Panc1 (cell line): ENCODE measurements around the gene FKBP1A. TPM values are rescaled to one million over a fixed set of nuclear protein-coding genes. Genes with fewer than 3 reads are reported as not detected.
"Not testable (repeated sequence)": the region's sequence is repeated elsewhere in the genome, so short reads cannot be mapped to it uniquely, and the experiment has no call there.

Experiments used
- ATAC-seq: fragments of 200-7000 bp; cut with Tn5 transposase; 2 replicates; pipeline ENCODE4 v1.9.1; 2020; ENCODE audit warnings: mild to moderate bottlenecking, moderate library complexity
- BruUV-seq: library from RNA; stranded (reverse); fragments of 400-500 nt; replicated peaks from 2 replicates; lab custom pipeline; 2021; lab: Mats Ljungman, UMichigan
- CTCF ChIA-PET: fragments of 300-600 bp; sonication (Branson Sonifier 250); formaldehyde crosslinking; loops from one replicate; lab custom pipeline; 2022; ENCODE audit warnings: antibody characterized with exemption; lab: Charles Lee
- POLR2A ChIA-PET: fragments of 300-600 bp; sonication (Branson Sonifier 250); formaldehyde crosslinking; loops from one replicate; lab custom pipeline; 2022; ENCODE audit warnings: antibody characterized with exemption; lab: Charles Lee
- DNase-seq: peaks from one replicate; pipeline ENCODE4 v3.0.0-alpha.2; 2010; ENCODE audit warnings: low read depth, low spot score
- H3K27ac ChIP-seq: 2 replicates; pipeline ENCODE4 v1.5.1; 2011; ENCODE audit warnings: mild to moderate bottlenecking, low read length, inconsistent platforms
- H3K27me3 ChIP-seq: fragments of 200-500 bp; sonication (Bioruptor generic); 2 replicates; pipeline ENCODE4 v1.6.0; 2014; ENCODE audit warnings: low read length, inconsistent platforms; ENCODE audit not compliant: control insufficient read depth, insufficient read depth
- H3K36me3 ChIP-seq: fragments of 200-500 bp; sonication (Bioruptor generic); 2 replicates; pipeline ENCODE4 v1.5.1; 2014; ENCODE audit warnings: inconsistent platforms, mild to moderate bottlenecking, low read length, moderate library complexity; ENCODE audit not compliant: control insufficient read depth, insufficient read depth
- H3K4me1 ChIP-seq: 2 replicates; pipeline ENCODE4 v1.5.1; 2011; ENCODE audit warnings: inconsistent platforms, mild to moderate bottlenecking, low read length, moderate library complexity; ENCODE audit not compliant: control insufficient read depth, insufficient read depth
- H3K4me3 ChIP-seq, 2 experiments: 2 replicates each; pipeline ENCODE4 v1.5.1; 2011 to 2012; ENCODE audit warnings: low read depth in 2 of 2, low read length in 2 of 2, mild to moderate bottlenecking in 2 of 2, inconsistent platforms in 1 of 2, moderate library complexity in 1 of 2
- H3K9me3 ChIP-seq: fragments of 200-500 bp; sonication (Bioruptor generic); 2 replicates; pipeline ENCODE4 v1.5.1; 2014; ENCODE audit warnings: low read depth, mild to moderate bottlenecking, inconsistent platforms, low read length, moderate library complexity; ENCODE audit not compliant: control insufficient read depth, insufficient read depth
- POLR2AphosphoS5 ChIP-seq: IDR thresholded peaks from 2 replicates; pipeline ENCODE4 v1.6.1; 2012; ENCODE audit warnings: mild to moderate bottlenecking, low read depth, low read length, moderate library complexity
- SIN3A ChIP-seq: IDR thresholded peaks from 2 replicates; pipeline ENCODE4 v1.6.1; 2012; ENCODE audit warnings: low read depth, mild to moderate bottlenecking, low read length, moderate library complexity, borderline replicate concordance; ENCODE audit not compliant: insufficient read depth
- TCF7L2 ChIP-seq: IDR thresholded peaks from 2 replicates; pipeline ENCODE4 v1.6.1; 2011; ENCODE audit warnings: mild to moderate bottlenecking, low read depth, low read length, inconsistent platforms
- in situ Hi-C: cut with HindIII; loops from 2 replicates; pipeline ENCODE4 v1.10.0; 2016; ENCODE audit warnings: low sequenced_read_pairs, low pct_unique_long_range_greater_than_20kb
- intact Hi-C: fragments of 100-400 bp; cut with micrococcal nuclease; formaldehyde crosslinking; loops from one replicate; pipeline ENCODE4 v1.10.0; 2022; ENCODE audit not compliant: unreplicated experiment
- total RNA-seq: library from RNA; stranded (reverse); gene quantifications from one replicate; pipeline ENCODE4 v1.2.1, GENCODE V29; 2021; ENCODE audit not compliant: unreplicated experiment
- TF ChIP-seq, protein P1 (sequence below): fragments of 450-650 bp; IDR thresholded peaks from 2 replicates; pipeline ENCODE4 v1.5.1; 2017; ENCODE audit warnings: mild to moderate bottlenecking
- TF ChIP-seq, protein P2 (sequence below), 2 experiments: IDR thresholded peaks; 2 replicates each; pipeline ENCODE4 v1.6.1; 2011 to 2012; ENCODE audit warnings: low read depth in 2 of 2, control low read depth in 1 of 2, low read length in 1 of 2, mild to moderate bottlenecking in 1 of 2, moderate library complexity in 1 of 2; ENCODE audit not compliant: insufficient read depth in 1 of 2

The FKBP1A gene
- total RNA-seq, 1 experiment from 2014 or later, result 695 TPM

DNA sequence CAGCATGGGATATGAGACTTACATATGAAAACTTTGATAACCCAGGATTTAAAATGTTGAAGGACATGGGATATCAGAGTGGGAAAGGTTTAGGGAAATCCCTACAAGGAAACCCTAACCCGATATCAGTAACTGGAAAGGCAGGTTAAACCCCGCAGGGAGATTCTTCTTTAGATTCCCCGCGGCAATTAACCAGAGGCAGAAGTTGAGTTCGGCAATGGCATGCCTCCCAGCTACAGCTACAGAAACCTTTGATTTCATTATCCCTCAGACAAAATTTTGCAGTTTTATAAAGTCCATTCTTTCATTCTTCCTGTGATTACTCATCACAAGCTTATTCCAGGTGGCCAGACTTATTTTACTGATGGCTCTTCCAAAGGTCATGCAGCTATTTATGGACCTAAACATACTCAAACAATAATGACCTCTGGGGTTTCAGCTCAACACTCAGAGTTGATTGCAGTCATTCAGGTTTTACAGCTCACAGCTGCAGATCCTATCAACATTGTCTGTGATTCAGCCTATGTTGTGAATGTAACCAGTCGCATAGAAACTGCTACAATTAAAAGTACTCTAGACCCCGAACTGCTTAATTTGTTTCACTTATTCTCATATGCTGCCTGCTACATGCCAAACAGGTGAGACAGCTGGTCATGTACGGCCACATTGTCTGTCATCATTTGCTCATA is 7.0 kb upstream of the FKBP1A start:
- Histone ChIP-seq H3K4me1 (peaks cover 41% of the 10 kb centered on the region), H3K4me3 (peak overlapping the region in 1 of 2 experiments; percentile 7; a peak in 1 of 4 replicates), H3K27ac (peak overlapping the region; percentile 84)
- H3K9me3 ChIP-seq, BruUV-seq, in situ Hi-C loops, H3K36me3 ChIP-seq, CTCF ChIA-PET, H3K27me3 ChIP-seq, intact Hi-C loops: not testable (repeated sequence)
- peak; percentile 89 for TF ChIP-seq TCF7L2
- TF ChIP-seq POLR2AphosphoS5, result peak; percentile 50; the same call in 1 of the 2 replicates
- POLR2A ChIA-PET, result interaction anchor here (0.6 to 1.4 kb wide), 3 partner anchors 10 to 377 kb away, joined by 3 to 7 read pairs (median 4); no protein-coding TSS in a partner anchor
- peak; percentile 56 for DNase-seq
- peak; percentile 67 for ATAC-seq

DNA sequence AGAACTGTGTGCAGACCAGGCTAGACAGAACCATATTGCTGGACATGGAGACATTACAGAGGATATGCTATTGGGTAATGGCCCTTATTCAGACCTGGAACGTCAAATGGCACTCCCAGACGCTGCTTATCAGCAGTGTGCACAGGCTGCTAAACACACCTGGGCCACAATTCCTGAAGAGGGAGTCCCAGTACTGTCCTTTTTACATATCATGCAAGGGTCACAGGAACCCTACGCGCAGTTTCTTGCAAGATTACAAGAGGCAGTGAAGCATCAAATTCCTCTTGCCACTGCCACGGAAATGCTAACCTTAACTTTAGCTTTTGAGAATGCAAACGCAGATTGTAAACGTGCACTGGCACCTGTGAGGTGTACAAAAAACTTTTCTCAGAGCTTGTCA is 5.3 kb upstream of the FKBP1A start:
- POLR2A ChIA-PET, ATAC-seq, CTCF ChIA-PET, H3K4me3 ChIP-seq, BruUV-seq, H3K27me3 ChIP-seq, DNase-seq, H3K9me3 ChIP-seq, in situ Hi-C loops, intact Hi-C loops, H3K36me3 ChIP-seq: not testable (repeated sequence)
- Histone ChIP-seq H3K4me1 (peaks cover 41% of the 10 kb centered on the region), H3K27ac (peak overlapping the region; percentile 84)

DNA sequence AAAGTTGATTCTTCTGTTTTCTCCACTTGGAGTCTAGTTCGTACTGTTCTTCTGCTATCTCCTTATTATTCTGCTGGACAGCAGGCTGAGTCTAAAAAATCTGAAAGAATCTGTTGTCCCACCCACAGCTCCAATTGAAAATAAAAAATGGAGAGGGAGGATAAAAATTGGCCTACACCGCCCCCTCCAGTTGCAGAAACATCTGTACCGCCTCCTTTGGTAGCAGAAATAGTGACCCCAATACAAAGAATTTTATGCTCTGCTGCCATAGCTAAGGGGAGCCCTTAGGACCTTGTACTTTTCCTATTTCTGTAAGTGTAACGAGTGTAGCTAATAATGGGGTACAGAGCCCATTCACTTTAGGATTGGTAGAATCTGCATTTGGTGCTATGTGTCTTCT is 4.9 kb upstream of the FKBP1A start:
- intact Hi-C loops (no loop called here), in situ Hi-C loops (no loop called here)
- Histone ChIP-seq H3K9me3 (no peaks in the 10 kb centered on the region; the same call in 1 of the 2 replicates), H3K36me3 (no peaks in the 10 kb centered on the region; the same call in 1 of the 2 replicates), H3K4me1 (peaks cover 41% of the 10 kb centered on the region), H3K27ac (peak overlapping the region; percentile 84), H3K27me3 (no peaks in the 10 kb centered on the region), H3K4me3 (no peak overlapping the region)
- no TSS peak for BruUV-seq
- ATAC-seq (no peak), DNase-seq (no peak)
- ChIA-PET POLR2A (no interaction called here), CTCF (no interaction called here)
- TF ChIP-seq TCF7L2, result no peak
- TF ChIP-seq, protein P1, sequence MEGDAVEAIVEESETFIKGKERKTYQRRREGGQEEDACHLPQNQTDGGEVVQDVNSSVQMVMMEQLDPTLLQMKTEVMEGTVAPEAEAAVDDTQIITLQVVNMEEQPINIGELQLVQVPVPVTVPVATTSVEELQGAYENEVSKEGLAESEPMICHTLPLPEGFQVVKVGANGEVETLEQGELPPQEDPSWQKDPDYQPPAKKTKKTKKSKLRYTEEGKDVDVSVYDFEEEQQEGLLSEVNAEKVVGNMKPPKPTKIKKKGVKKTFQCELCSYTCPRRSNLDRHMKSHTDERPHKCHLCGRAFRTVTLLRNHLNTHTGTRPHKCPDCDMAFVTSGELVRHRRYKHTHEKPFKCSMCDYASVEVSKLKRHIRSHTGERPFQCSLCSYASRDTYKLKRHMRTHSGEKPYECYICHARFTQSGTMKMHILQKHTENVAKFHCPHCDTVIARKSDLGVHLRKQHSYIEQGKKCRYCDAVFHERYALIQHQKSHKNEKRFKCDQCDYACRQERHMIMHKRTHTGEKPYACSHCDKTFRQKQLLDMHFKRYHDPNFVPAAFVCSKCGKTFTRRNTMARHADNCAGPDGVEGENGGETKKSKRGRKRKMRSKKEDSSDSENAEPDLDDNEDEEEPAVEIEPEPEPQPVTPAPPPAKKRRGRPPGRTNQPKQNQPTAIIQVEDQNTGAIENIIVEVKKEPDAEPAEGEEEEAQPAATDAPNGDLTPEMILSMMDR, result peak; percentile 41

DNA sequence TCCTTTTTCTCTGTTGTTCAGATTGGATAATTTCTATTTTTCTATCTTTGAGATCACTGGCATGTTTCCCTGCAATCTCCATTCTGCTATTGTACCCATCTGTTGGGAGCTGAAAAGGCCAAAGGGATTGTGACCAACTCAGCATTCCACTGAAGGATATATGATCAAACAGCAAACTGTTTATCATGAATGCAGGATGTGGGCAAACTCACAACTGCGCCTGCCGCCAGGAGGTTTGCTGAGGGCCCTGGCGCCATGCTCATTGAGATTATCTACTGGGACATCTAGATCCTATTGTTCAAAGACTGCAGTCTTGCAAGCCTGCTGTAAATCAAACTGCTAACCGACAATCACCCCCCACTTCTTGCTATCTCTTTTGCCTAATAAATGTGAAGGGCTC is 3.8 kb upstream of the FKBP1A start:
- no TSS peak for BruUV-seq
- intact Hi-C loops, result no loop called here
- Histone ChIP-seq H3K4me1 (peaks cover 33% of the 10 kb centered on the region), H3K27ac (peak overlapping the region; percentile 84), H3K27me3 (no peaks in the 10 kb centered on the region), H3K4me3 (no peak overlapping the region), H3K36me3 (peaks cover 4% of the 10 kb centered on the region; the same call in 1 of the 2 replicates), H3K9me3 (no peaks in the 10 kb centered on the region; the same call in 1 of the 2 replicates)
- DNase-seq (no peak), ATAC-seq (no peak)
- TF ChIP-seq SIN3A (no peak), TCF7L2 (no peak), POLR2AphosphoS5 (no peak)
- TF ChIP-seq, protein P2, sequence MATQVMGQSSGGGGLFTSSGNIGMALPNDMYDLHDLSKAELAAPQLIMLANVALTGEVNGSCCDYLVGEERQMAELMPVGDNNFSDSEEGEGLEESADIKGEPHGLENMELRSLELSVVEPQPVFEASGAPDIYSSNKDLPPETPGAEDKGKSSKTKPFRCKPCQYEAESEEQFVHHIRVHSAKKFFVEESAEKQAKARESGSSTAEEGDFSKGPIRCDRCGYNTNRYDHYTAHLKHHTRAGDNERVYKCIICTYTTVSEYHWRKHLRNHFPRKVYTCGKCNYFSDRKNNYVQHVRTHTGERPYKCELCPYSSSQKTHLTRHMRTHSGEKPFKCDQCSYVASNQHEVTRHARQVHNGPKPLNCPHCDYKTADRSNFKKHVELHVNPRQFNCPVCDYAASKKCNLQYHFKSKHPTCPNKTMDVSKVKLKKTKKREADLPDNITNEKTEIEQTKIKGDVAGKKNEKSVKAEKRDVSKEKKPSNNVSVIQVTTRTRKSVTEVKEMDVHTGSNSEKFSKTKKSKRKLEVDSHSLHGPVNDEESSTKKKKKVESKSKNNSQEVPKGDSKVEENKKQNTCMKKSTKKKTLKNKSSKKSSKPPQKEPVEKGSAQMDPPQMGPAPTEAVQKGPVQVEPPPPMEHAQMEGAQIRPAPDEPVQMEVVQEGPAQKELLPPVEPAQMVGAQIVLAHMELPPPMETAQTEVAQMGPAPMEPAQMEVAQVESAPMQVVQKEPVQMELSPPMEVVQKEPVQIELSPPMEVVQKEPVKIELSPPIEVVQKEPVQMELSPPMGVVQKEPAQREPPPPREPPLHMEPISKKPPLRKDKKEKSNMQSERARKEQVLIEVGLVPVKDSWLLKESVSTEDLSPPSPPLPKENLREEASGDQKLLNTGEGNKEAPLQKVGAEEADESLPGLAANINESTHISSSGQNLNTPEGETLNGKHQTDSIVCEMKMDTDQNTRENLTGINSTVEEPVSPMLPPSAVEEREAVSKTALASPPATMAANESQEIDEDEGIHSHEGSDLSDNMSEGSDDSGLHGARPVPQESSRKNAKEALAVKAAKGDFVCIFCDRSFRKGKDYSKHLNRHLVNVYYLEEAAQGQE (IDR thresholded peaks at IDR 0.05; ENCODE audit: insufficient read depth in 1 of 2, low read depth in 2 of 2, low read length in 1 of 2), result no peak
- TF ChIP-seq, protein P1, result no peak
- in situ Hi-C loops, result no loop called here
- ChIA-PET POLR2A (no interaction called here), CTCF (no interaction called here)
